ENCODE data around the gene TMEM232.

TMEM232 gene

DNA sequence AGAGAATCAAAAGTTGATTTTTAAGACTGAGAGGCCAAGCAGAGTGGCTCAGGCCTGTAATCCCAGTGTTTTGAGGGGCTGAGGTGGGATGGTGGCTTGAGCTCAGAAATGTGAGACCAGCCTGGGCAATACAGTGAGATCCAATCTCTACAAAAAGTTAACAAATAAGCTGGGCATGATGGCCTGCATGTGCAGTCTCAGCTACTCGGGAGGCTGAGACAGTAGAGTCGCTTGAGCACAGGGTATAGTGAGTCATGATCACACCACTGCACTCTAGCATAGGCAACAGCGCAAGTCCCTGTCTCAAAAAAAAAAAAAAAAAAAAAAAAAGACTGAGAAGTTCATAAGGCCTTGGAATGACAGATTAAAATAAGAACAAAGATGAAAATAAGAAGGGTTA, 177.2 kb downstream of the TMEM232 start:
- H3K4me3 ChIP-seq (replicated peaks; ENCODE audit: low read depth, low read length): no peak overlapping the region
- TF ChIP-seq, protein P1, sequence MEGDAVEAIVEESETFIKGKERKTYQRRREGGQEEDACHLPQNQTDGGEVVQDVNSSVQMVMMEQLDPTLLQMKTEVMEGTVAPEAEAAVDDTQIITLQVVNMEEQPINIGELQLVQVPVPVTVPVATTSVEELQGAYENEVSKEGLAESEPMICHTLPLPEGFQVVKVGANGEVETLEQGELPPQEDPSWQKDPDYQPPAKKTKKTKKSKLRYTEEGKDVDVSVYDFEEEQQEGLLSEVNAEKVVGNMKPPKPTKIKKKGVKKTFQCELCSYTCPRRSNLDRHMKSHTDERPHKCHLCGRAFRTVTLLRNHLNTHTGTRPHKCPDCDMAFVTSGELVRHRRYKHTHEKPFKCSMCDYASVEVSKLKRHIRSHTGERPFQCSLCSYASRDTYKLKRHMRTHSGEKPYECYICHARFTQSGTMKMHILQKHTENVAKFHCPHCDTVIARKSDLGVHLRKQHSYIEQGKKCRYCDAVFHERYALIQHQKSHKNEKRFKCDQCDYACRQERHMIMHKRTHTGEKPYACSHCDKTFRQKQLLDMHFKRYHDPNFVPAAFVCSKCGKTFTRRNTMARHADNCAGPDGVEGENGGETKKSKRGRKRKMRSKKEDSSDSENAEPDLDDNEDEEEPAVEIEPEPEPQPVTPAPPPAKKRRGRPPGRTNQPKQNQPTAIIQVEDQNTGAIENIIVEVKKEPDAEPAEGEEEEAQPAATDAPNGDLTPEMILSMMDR (IDR thresholded peaks at IDR 0.05; ENCODE audit: low read depth, low read length, missing control alignments): no peak
- DNase-seq (ENCODE audit: extremely low read depth, low read depth): no peak

GRCh38 chr5:110548171-110548570, 178.3 kb downstream of the TMEM232 start:
- H3K4me3 ChIP-seq (replicated peaks; ENCODE audit: low read depth, low read length): no peak overlapping the region
- TF ChIP-seq, protein P1 (IDR thresholded peaks at IDR 0.05; ENCODE audit: low read depth, low read length, missing control alignments): no peak
- no peak for DNase-seq (ENCODE audit: extremely low read depth, low read depth)

DNA sequence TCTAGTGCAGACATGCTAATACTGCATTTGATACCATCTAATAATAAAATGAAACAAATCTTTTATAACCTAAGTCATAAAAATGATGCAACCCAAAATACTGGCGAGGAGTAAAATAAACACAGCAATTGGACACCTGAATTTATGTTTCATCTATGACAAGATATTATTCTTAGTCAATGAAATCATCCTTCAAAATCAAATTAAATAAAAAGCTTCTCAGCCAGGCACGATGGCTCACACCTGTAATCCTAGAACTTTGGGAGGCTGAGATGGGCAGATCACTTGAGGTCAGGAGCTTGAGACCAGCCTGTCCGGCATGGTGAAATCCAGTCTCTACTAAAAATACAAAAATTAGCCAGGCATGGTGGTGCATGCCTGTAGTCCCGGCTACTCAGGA, 179.0 kb downstream of the TMEM232 start:
- DNase-seq (ENCODE audit: extremely low read depth, low read depth): no peak
- TF ChIP-seq, protein P1 (IDR thresholded peaks at IDR 0.05; ENCODE audit: low read depth, low read length, missing control alignments): no peak
- H3K4me3 ChIP-seq (replicated peaks; ENCODE audit: low read depth, low read length): no peak overlapping the region

DNA sequence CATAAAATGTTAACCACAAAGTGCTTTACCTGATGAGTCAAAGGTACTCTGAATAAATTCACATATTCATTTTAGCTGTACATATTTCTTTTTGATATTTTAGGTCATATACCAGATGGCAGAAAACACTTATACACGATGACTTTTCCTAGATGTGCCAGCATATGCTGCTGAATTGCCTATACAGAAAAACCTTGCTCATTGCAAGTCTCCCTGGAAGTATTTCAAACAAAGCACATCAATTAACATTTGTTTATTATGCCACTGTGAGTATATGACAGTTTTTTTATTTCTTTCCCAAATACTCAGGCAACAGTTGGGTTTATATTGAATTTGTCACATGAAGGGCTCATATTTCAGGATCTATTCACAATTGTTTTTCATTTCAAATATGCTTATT, 180.8 kb downstream of the TMEM232 start:
- H3K4me3 ChIP-seq (replicated peaks; ENCODE audit: low read depth, low read length): no peak overlapping the region
- no peak for DNase-seq (ENCODE audit: extremely low read depth, low read depth)
- TF ChIP-seq, protein P1 (IDR thresholded peaks at IDR 0.05; ENCODE audit: low read depth, low read length, missing control alignments): no peak

DNA sequence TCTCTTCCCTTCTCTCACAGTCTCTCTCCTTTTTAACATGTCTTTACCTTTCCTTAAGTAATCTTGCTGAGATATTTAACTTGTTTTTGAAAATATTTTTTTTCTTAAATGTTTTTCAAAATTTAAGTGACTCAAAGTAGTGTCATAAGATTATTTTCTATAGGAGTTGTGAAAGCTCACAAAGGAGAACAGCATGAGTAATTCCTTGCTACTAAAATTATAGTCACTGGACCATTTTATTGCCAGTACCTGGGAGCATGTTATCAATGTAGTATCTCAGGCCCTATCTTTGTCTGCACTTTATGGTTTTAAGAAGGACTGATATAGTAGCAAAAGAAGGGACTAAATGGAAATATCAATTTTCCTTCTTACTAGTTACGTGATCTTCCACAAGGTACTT, 181.9 kb downstream of the TMEM232 start:
- no peak for DNase-seq (ENCODE audit: extremely low read depth, low read depth)
- TF ChIP-seq, protein P1 (IDR thresholded peaks at IDR 0.05; ENCODE audit: low read depth, low read length, missing control alignments): no peak
- H3K4me3 ChIP-seq (replicated peaks; ENCODE audit: low read depth, low read length): no peak overlapping the region

DNA sequence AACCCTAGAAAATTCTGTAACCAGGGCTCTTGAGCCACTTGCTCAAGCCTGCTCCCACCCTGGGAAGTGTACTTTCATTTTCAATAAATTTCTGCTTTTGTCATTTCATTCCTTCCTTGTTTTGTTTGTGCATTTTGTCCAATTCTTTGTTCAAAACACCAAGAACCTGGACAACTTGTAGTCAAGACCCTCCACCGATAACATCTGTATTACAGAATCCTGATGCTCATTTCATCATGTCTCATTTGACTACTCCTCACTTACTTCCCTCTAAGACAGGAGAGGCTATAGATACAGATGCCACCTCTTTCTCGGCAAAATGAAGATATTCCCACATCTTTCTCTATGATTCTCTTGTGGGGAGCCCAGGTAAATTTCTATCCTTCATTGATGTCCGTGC, 183.5 kb downstream of the TMEM232 start:
- TF ChIP-seq, protein P1 (IDR thresholded peaks at IDR 0.05; ENCODE audit: low read depth, low read length, missing control alignments): no peak
- no peak overlapping the region for H3K4me3 ChIP-seq (replicated peaks; ENCODE audit: low read depth, low read length)
- no peak for DNase-seq (ENCODE audit: extremely low read depth, low read depth)
